Neural progenitor cell (in vitro differentiated cells): ENCODE measurements around the gene SMG9. TPM values are rescaled to one million over a fixed set of nuclear protein-coding genes. Genes with fewer than 3 reads are reported as not detected.

Experiments
- DNase-seq: peaks from one replicate; pipeline ENCODE4 v3.0.0-alpha.2; 2016; ENCODE audit warnings: low spot score
- H2AFZ ChIP-seq: fragments of 200-600 bp; sonication (generic); replicated peaks from 2 replicates; pipeline ENCODE4 v1.6.1; 2016; ENCODE audit warnings: antibody characterized with exemption
- H3F3A ChIP-seq: fragments of 200-600 bp; sonication (generic); 2 replicates; pipeline ENCODE4 v1.6.1; 2016; ENCODE audit warnings: antibody characterized with exemption, low read depth
- H3K27ac ChIP-seq: fragments of 200-600 bp; sonication (generic); 2 replicates; pipeline ENCODE4 v1.5.1; 2016; ENCODE audit warnings: mild to moderate bottlenecking
- H3K27me3 ChIP-seq: fragments of 200-600 bp; sonication (generic); 2 replicates; pipeline ENCODE4 v1.6.1; 2016; ENCODE audit warnings: mild to moderate bottlenecking, moderate library complexity
- H3K36me3 ChIP-seq: fragments of 200-600 bp; sonication (generic); 2 replicates; pipeline ENCODE4 v1.5.1; 2016
- H3K4me1 ChIP-seq: fragments of 200-600 bp; sonication (generic); 2 replicates; pipeline ENCODE4 v1.6.1; 2016; ENCODE audit warnings: mixed run types
- H3K4me2 ChIP-seq: fragments of 200-600 bp; sonication (generic); 2 replicates; pipeline ENCODE4 v1.6.1; 2016
- H3K4me3 ChIP-seq: fragments of 200-600 bp; sonication (generic); 2 replicates; pipeline ENCODE4 v1.5.1; 2016
- H3K79me2 ChIP-seq: fragments of 200-600 bp; sonication (generic); 2 replicates; pipeline ENCODE4 v1.6.1; 2016; ENCODE audit warnings: low read depth
- H3K9ac ChIP-seq: fragments of 200-600 bp; sonication (generic); 2 replicates; pipeline ENCODE4 v1.6.1; 2016
- H3K9me3 ChIP-seq: fragments of 200-600 bp; sonication (generic); 2 replicates; pipeline ENCODE4 v1.5.1; 2016; ENCODE audit warnings: low read depth
- H4K20me1 ChIP-seq: fragments of 200-600 bp; sonication (generic); 2 replicates; pipeline ENCODE4 v1.6.1; 2016; ENCODE audit warnings: low read depth
- H3K27ac Mint-ChIP-seq: 3 replicates; pipeline ENCODE4 v1.8.0; 2021; ENCODE audit warnings: mixed read lengths
- H3K27me3 Mint-ChIP-seq: 2 replicates; pipeline ENCODE4 v1.8.0; 2022; ENCODE audit warnings: low read depth, mild to moderate bottlenecking, inconsistent platforms, moderate library complexity, mixed read lengths; ENCODE audit not compliant: insufficient read depth
- H3K36me3 Mint-ChIP-seq: 3 replicates; pipeline ENCODE4 v1.8.0; 2021; ENCODE audit warnings: mixed read lengths
- H3K4me1 Mint-ChIP-seq: 3 replicates; pipeline ENCODE4 v1.8.0; 2021; ENCODE audit warnings: mixed read lengths
- H3K4me3 Mint-ChIP-seq: 3 replicates; pipeline ENCODE4 v1.8.0; 2021; ENCODE audit warnings: mild to moderate bottlenecking, moderate library complexity, mixed read lengths
- H3K9me3 Mint-ChIP-seq: 3 replicates; pipeline ENCODE4 v1.8.0; 2020; ENCODE audit warnings: mixed read lengths
- EZH2 ChIP-seq: fragments of 200-600 bp; sonication (generic); IDR thresholded peaks from 2 replicates; pipeline ENCODE4 v1.6.1; 2017; ENCODE audit warnings: antibody characterized with exemption, mild to moderate bottlenecking, moderate library complexity
- EZH2phosphoT487 ChIP-seq: fragments of 200-600 bp; sonication (generic); IDR thresholded peaks from 2 replicates; pipeline ENCODE4 v1.6.1; 2017; ENCODE audit warnings: antibody characterized with exemption
- total RNA-seq: library from RNA; depleted of rRNA; stranded (reverse); fragments of >200 nt; gene quantifications from 2 replicates; pipeline ENCODE4 v1.2.3, GENCODE V29; 2015; ENCODE audit warnings: low replicate concordance
- TF ChIP-seq, protein P1 (sequence below): fragments of 200-600 bp; sonication (generic); IDR thresholded peaks from 2 replicates; pipeline ENCODE4 v1.5.1; 2017; ENCODE audit warnings: antibody characterized with exemption, mild to moderate bottlenecking

SMG9 gene
- total RNA-seq, 1 donor from 2014 or later, result 33.4 TPM

- H3K4me1 ChIP-seq, result peaks cover 6% of the 10 kb centered on the region
- H3K9me3 ChIP-seq, result no peaks in the 10 kb centered on the region
- peaks cover 12% of the 10 kb centered on the region for H3K4me1 Mint-ChIP-seq
- no peak overlapping the region for H3K4me3 Mint-ChIP-seq
- H3K79me2 ChIP-seq, result no peaks in the 10 kb centered on the region
- H4K20me1 ChIP-seq, result no peaks in the 10 kb centered on the region
- peaks cover 23% of the 10 kb centered on the region for H3K27me3 Mint-ChIP-seq
- no peaks in the 10 kb centered on the region for H3K36me3 Mint-ChIP-seq
- TF ChIP-seq EZH2phosphoT487, result no peak
- no peak for TF ChIP-seq EZH2
- no peak overlapping the region for H3K27ac Mint-ChIP-seq
- H3K4me2 ChIP-seq, result no peak overlapping the region
- H3K36me3 ChIP-seq, result no peaks in the 10 kb centered on the region
- H3F3A ChIP-seq, result peaks cover 4% of the 10 kb centered on the region
- no peak for DNase-seq
- peaks cover 21% of the 10 kb centered on the region for H3K9me3 Mint-ChIP-seq
- no peak overlapping the region for H2AFZ ChIP-seq
- no peak overlapping the region for H3K4me3 ChIP-seq
- H3K27me3 ChIP-seq, result peaks cover 8% of the 10 kb centered on the region
- H3K27ac ChIP-seq, result no peak overlapping the region
- no peak overlapping the region for H3K9ac ChIP-seq
Measured at GRCh38 chr19:43692877-43693276, 61.9 kb downstream of the SMG9 start.

DNA sequence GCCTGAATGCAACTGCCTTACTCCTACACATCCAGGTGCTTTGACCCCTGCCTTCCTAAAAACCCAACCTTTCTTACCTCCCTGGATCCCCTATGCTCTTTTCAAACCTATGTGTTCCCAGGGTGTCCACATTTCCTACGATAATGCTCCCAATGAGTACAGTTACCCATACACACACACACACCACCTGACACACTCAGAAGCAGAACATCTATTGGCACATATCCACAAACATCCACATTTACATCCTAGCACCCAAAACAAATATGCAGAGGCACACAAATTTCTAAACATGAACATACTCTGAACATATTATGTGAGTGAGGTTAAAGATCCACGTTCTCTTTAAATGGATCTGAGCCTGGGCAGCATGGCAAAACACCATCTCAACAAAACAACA, 62.4 kb downstream of the SMG9 start:
- H4K20me1 ChIP-seq, result no peaks in the 10 kb centered on the region
- H3K4me1 ChIP-seq, result peaks cover 9% of the 10 kb centered on the region
- H3K36me3 ChIP-seq, result no peaks in the 10 kb centered on the region
- peaks cover 13% of the 10 kb centered on the region for H3K4me1 Mint-ChIP-seq
- no peak overlapping the region for H3K4me3 ChIP-seq
- no peak overlapping the region for H3K27ac Mint-ChIP-seq
- H3K79me2 ChIP-seq, result no peaks in the 10 kb centered on the region
- H3K4me3 Mint-ChIP-seq, result no peak overlapping the region
- DNase-seq, result no peak
- peaks cover 3% of the 10 kb centered on the region for H3K27me3 ChIP-seq
- H3K27ac ChIP-seq, result no peak overlapping the region
- TF ChIP-seq EZH2phosphoT487, result no peak
- TF ChIP-seq EZH2, result no peak
- TF ChIP-seq, protein P1, sequence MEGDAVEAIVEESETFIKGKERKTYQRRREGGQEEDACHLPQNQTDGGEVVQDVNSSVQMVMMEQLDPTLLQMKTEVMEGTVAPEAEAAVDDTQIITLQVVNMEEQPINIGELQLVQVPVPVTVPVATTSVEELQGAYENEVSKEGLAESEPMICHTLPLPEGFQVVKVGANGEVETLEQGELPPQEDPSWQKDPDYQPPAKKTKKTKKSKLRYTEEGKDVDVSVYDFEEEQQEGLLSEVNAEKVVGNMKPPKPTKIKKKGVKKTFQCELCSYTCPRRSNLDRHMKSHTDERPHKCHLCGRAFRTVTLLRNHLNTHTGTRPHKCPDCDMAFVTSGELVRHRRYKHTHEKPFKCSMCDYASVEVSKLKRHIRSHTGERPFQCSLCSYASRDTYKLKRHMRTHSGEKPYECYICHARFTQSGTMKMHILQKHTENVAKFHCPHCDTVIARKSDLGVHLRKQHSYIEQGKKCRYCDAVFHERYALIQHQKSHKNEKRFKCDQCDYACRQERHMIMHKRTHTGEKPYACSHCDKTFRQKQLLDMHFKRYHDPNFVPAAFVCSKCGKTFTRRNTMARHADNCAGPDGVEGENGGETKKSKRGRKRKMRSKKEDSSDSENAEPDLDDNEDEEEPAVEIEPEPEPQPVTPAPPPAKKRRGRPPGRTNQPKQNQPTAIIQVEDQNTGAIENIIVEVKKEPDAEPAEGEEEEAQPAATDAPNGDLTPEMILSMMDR, result no peak
- H3K9me3 ChIP-seq, result no peaks in the 10 kb centered on the region
- H3F3A ChIP-seq, result peaks cover 9% of the 10 kb centered on the region
- H3K27me3 Mint-ChIP-seq, result peaks cover 23% of the 10 kb centered on the region
- no peak overlapping the region for H3K4me2 ChIP-seq
- peaks cover 21% of the 10 kb centered on the region for H3K9me3 Mint-ChIP-seq
- H3K9ac ChIP-seq, result no peak overlapping the region
- no peaks in the 10 kb centered on the region for H3K36me3 Mint-ChIP-seq
- H2AFZ ChIP-seq, result no peak overlapping the region

DNA sequence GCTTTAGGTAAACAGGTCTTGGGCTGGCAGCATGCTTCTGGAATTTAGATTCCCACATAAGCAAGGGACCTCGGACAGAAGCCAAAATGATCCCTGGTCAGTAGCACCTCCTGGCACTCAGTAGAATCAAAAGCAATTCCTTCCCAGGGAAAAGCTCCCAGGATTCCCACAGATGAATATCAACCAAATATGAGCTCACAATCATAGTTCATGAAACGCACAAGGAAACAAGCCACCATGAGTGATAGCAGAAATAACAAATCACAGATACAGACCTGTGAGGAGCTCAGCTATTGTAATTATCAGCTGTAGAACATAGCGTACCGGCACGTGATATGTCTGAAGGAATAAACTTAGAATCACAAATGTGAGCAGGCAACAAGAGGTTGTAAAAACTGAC, 63.0 kb downstream of the SMG9 start:
- no peaks in the 10 kb centered on the region for H3K36me3 ChIP-seq
- H3K27me3 Mint-ChIP-seq, result peaks cover 23% of the 10 kb centered on the region
- H3K4me3 ChIP-seq, result no peak overlapping the region
- H3K79me2 ChIP-seq, result no peaks in the 10 kb centered on the region
- TF ChIP-seq EZH2phosphoT487 (no peak), EZH2 (no peak)
- TF ChIP-seq, protein P1, result no peak
- no peak overlapping the region for H3K4me2 ChIP-seq
- peaks cover 9% of the 10 kb centered on the region for H3K4me1 ChIP-seq
- H3K9me3 Mint-ChIP-seq, result peaks cover 21% of the 10 kb centered on the region
- no peak overlapping the region for H2AFZ ChIP-seq
- DNase-seq, result no peak
- no peaks in the 10 kb centered on the region for H3K9me3 ChIP-seq
- H3F3A ChIP-seq, result peaks cover 15% of the 10 kb centered on the region
- H3K27ac Mint-ChIP-seq, result no peak overlapping the region
- no peak overlapping the region for H3K4me3 Mint-ChIP-seq
- H3K27ac ChIP-seq, result no peak overlapping the region
- H4K20me1 ChIP-seq, result no peaks in the 10 kb centered on the region
- no peaks in the 10 kb centered on the region for H3K36me3 Mint-ChIP-seq
- no peaks in the 10 kb centered on the region for H3K27me3 ChIP-seq
- H3K4me1 Mint-ChIP-seq, result peaks cover 18% of the 10 kb centered on the region
- no peak overlapping the region for H3K9ac ChIP-seq

- peaks cover 9% of the 10 kb centered on the region for H3K4me1 ChIP-seq
- H3K36me3 ChIP-seq, result no peaks in the 10 kb centered on the region
- H3K9me3 Mint-ChIP-seq, result peaks cover 17% of the 10 kb centered on the region
- no peak overlapping the region for H3K27ac ChIP-seq
- no peaks in the 10 kb centered on the region for H3K9me3 ChIP-seq
- no peaks in the 10 kb centered on the region for H4K20me1 ChIP-seq
- no peak overlapping the region for H3K9ac ChIP-seq
- TF ChIP-seq, protein P1, result no peak
- TF ChIP-seq EZH2phosphoT487, result no peak
- no peak for TF ChIP-seq EZH2
- H3K4me3 ChIP-seq, result no peak overlapping the region
- peaks cover 18% of the 10 kb centered on the region for H3K4me1 Mint-ChIP-seq
- H3F3A ChIP-seq, result peaks cover 19% of the 10 kb centered on the region
- peaks cover 25% of the 10 kb centered on the region for H3K27me3 Mint-ChIP-seq
- no peak overlapping the region for H3K27ac Mint-ChIP-seq
- no peaks in the 10 kb centered on the region for H3K27me3 ChIP-seq
- no peaks in the 10 kb centered on the region for H3K79me2 ChIP-seq
- no peak overlapping the region for H3K4me3 Mint-ChIP-seq
- DNase-seq, result no peak
- H3K36me3 Mint-ChIP-seq, result no peaks in the 10 kb centered on the region
- no peak overlapping the region for H3K4me2 ChIP-seq
- no peak overlapping the region for H2AFZ ChIP-seq
Measured at GRCh38 chr19:43690890-43691289, 63.9 kb downstream of the SMG9 start.
